ENCODE measurements around the gene LPAR3. TPM values are rescaled to one million over a fixed set of nuclear protein-coding genes. Genes with fewer than 3 reads are reported as not detected.

LPAR3 gene
- total and polyA plus RNA-seq, 2 experiments from 2014 or later = 10.4 to 36.9 TPM

DNA sequence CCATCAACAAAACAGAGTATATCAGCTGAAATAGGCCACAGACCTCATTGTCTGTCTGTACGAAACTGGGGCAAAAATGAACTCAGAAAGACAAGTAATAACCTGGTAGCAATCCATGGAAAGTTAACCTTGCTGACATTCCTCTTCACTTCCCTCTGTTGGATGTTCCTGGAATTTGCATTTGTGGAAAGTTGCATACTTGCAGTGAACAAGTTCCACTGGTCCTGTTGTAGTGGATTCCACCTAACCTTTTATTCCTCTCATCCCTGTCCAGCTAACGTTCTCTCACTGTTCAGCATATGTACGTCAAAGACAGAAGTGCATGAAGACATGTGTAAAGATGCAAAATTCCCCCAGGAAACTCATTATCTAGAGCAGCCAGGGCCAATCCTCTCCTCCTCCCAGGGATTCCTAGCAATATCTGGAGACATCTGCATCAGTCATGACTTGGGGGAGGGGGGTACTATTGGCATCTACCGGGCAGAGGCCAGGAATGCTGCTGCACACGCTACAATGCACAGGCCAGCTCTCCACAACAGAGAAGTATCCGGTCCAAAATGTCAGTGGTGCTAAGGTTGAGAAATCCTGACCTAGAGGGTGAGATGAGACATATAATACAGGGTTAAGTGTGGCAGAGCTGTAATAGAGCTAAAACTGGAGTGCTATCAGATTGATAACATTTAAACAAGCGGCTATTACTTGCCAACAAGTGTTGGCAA, 8.2 kb downstream of the LPAR3 start:
- peaks cover 2% of the 10 kb centered on the region for H3K27me3 Mint-ChIP-seq (ENCODE audit: insufficient read depth, low read depth, poor library complexity)
- Histone ChIP-seq H3K4me2 (no peak overlapping the region), H3K79me2 (replicated peaks; ENCODE audit: insufficient read depth) (peaks cover 55% of the 10 kb centered on the region), H3K27ac (ENCODE audit: low read depth) (no peak overlapping the region), H3K27me3 (ENCODE audit: insufficient read depth) (no peaks in the 10 kb centered on the region), H3F3A (replicated peaks; ENCODE audit: low read depth) (no peaks in the 10 kb centered on the region), H3K4me3 (no peak overlapping the region), H4K20me1 (replicated peaks; ENCODE audit: insufficient read depth) (no peaks in the 10 kb centered on the region), H3K4me1 (ENCODE audit: insufficient read depth) (no peaks in the 10 kb centered on the region), H3K9me2 (ENCODE audit: insufficient read depth) (no peaks in the 10 kb centered on the region), H2AFZ (no peak overlapping the region), H3K36me3 (ENCODE audit: insufficient read depth) (peaks cover 16% of the 10 kb centered on the region; the same call in 1 of the 2 replicates)
- peaks cover 16% of the 10 kb centered on the region for H3K4me1 Mint-ChIP-seq
- ATAC-seq = no peak
- DNase-seq (ENCODE audit: low spot score) = no peak
- H3K36me3 Mint-ChIP-seq (ENCODE audit: low read depth) = peaks cover 53% of the 10 kb centered on the region
- no peak overlapping the region for H3K4me3 Mint-ChIP-seq
- TF ChIP-seq STAT1 (IDR thresholded peaks at IDR 0.05; ENCODE audit: unreplicated experiment) (no peak), ZNF331 (CRISPR knock-in tag; IDR thresholded peaks at IDR 0.05; ENCODE audit: low read depth) (no peak), CREB1 (CRISPR knock-in tag; IDR thresholded peaks at IDR 0.05; ENCODE audit: low read depth) (no peak), ZNF114 (CRISPR knock-in tag; IDR thresholded peaks at IDR 0.05) (no peak), EZH2 (IDR thresholded peaks at IDR 0.05; ENCODE audit: low read depth, unreplicated experiment) (no peak), EZH2phosphoT487 (IDR thresholded peaks at IDR 0.05; ENCODE audit: unreplicated experiment) (no peak), JUNB (IDR thresholded peaks at IDR 0.05; ENCODE audit: unreplicated experiment) (no peak), REST (IDR thresholded peaks at IDR 0.05; ENCODE audit: unreplicated experiment) (no peak), CTCF (conservative IDR thresholded peaks at IDR 0.05; ENCODE audit: low read depth in 2 of 2) (no peak), NANOG (IDR thresholded peaks at IDR 0.05; ENCODE audit: borderline replicate concordance) (no peak), POLR2AphosphoS5 (IDR thresholded peaks at IDR 0.05; ENCODE audit: low read depth) (no peak)
- TF ChIP-seq, protein P1, sequence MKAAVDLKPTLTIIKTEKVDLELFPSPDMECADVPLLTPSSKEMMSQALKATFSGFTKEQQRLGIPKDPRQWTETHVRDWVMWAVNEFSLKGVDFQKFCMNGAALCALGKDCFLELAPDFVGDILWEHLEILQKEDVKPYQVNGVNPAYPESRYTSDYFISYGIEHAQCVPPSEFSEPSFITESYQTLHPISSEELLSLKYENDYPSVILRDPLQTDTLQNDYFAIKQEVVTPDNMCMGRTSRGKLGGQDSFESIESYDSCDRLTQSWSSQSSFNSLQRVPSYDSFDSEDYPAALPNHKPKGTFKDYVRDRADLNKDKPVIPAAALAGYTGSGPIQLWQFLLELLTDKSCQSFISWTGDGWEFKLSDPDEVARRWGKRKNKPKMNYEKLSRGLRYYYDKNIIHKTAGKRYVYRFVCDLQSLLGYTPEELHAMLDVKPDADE (IDR thresholded peaks at IDR 0.05) = no peak
- TF ChIP-seq, protein P2, sequence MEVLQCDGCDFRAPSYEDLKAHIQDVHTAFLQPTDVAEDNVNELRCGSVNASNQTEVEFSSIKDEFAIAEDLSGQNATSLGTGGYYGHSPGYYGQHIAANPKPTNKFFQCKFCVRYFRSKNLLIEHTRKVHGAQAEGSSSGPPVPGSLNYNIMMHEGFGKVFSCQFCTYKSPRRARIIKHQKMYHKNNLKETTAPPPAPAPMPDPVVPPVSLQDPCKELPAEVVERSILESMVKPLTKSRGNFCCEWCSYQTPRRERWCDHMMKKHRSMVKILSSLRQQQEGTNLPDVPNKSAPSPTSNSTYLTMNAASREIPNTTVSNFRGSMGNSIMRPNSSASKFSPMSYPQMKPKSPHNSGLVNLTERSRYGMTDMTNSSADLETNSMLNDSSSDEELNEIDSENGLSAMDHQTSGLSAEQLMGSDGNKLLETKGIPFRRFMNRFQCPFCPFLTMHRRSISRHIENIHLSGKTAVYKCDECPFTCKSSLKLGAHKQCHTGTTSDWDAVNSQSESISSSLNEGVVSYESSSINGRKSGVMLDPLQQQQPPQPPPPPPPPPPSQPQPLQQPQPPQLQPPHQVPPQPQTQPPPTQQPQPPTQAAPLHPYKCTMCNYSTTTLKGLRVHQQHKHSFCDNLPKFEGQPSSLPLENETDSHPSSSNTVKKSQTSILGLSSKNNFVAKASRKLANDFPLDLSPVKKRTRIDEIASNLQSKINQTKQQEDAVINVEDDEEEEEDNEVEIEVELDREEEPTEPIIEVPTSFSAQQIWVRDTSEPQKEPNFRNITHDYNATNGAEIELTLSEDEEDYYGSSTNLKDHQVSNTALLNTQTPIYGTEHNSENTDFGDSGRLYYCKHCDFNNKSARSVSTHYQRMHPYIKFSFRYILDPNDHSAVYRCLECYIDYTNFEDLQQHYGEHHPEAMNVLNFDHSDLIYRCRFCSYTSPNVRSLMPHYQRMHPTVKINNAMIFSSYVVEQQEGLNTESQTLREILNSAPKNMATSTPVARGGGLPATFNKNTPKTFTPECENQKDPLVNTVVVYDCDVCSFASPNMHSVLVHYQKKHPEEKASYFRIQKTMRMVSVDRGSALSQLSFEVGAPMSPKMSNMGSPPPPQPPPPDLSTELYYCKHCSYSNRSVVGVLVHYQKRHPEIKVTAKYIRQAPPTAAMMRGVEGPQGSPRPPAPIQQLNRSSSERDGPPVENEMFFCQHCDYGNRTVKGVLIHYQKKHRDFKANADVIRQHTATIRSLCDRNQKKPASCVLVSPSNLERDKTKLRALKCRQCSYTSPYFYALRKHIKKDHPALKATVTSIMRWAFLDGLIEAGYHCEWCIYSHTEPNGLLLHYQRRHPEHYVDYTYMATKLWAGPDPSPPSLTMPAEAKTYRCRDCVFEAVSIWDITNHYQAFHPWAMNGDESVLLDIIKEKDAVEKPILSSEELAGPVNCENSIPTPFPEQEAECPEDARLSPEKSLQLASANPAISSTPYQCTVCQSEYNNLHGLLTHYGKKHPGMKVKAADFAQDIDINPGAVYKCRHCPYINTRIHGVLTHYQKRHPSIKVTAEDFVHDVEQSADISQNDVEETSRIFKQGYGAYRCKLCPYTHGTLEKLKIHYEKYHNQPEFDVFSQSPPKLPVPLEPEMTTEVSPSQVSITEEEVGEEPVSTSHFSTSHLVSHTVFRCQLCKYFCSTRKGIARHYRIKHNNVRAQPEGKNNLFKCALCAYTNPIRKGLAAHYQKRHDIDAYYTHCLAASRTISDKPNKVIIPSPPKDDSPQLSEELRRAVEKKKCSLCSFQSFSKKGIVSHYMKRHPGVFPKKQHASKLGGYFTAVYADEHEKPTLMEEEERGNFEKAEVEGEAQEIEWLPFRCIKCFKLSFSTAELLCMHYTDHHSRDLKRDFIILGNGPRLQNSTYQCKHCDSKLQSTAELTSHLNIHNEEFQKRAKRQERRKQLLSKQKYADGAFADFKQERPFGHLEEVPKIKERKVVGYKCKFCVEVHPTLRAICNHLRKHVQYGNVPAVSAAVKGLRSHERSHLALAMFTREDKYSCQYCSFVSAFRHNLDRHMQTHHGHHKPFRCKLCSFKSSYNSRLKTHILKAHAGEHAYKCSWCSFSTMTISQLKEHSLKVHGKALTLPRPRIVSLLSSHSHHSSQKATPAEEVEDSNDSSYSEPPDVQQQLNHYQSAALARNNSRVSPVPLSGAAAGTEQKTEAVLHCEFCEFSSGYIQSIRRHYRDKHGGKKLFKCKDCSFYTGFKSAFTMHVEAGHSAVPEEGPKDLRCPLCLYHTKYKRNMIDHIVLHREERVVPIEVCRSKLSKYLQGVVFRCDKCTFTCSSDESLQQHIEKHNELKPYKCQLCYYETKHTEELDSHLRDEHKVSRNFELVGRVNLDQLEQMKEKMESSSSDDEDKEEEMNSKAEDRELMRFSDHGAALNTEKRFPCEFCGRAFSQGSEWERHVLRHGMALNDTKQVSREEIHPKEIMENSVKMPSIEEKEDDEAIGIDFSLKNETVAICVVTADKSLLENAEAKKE (CRISPR knock-in tag; IDR thresholded peaks at IDR 0.05) = no peak
- peaks cover 13% of the 10 kb centered on the region for H3K9me3 Mint-ChIP-seq
- H3K27ac Mint-ChIP-seq = no peak overlapping the region

Data from GM23338 (cell line).